HCT116 (cell line): ENCODE data around the gene CKB. TPM values are rescaled to one million over a fixed set of nuclear protein-coding genes. Genes with fewer than 3 reads are reported as not detected.

ENCODE experiments used
- ATAC-seq: fragments of 200-7000 bp; cut with Tn5 transposase; 2 replicates; pipeline ENCODE4 v1.9.1; 2020; ENCODE audit warnings: mild to moderate bottlenecking, moderate library complexity
- BruUV-seq: library from RNA; stranded (reverse); fragments of 400-500 nt; replicated peaks from 2 replicates; lab custom pipeline; 2021; lab: Mats Ljungman, UMichigan
- CTCF ChIA-PET: fragments of 300-600 bp; sonication (Branson Sonifier 250); formaldehyde crosslinking; loops from one replicate; lab custom pipeline; 2021; ENCODE audit warnings: antibody characterized with exemption; lab: Charles Lee
- POLR2A ChIA-PET: fragments of 300-600, 350-600 bp; sonication (Branson Sonifier 250); formaldehyde crosslinking; loops from one replicate; lab custom pipeline; 2021; ENCODE audit warnings: antibody characterized with exemption; lab: Charles Lee
- RAD21 ChIA-PET, 2 experiments: fragments of 300-600 bp; sonication (Branson Sonifier 250); formaldehyde crosslinking; loops; one replicate each; lab custom pipeline; 2023; ENCODE audit warnings: low total read pairs in 2 of 2; ENCODE audit not compliant: uncharacterized antibody in 2 of 2, unreplicated experiment in 2 of 2, low non-redundant PET in 1 of 2; lab: Charles Lee
- DNase-seq: peaks from one replicate; pipeline ENCODE4 v3.0.0-alpha.2; 2010; ENCODE audit warnings: low read depth, low spot score
- H2AFZ ChIP-seq: fragments of 200-600 bp; shearing (Covaris generic), sonication (generic); 2 replicates; pipeline ENCODE4 v1.6.1; 2017; ENCODE audit warnings: low read depth, mixed run types, mixed read lengths, antibody characterized with exemption, low read length; ENCODE audit not compliant: poor library complexity, severe bottlenecking
- H3K27ac ChIP-seq: 2 replicates; pipeline ENCODE4 v1.5.1; 2012; ENCODE audit warnings: low read depth, low read length
- H3K27me3 ChIP-seq: fragments of 200-600 bp; sonication (generic); 2 replicates; pipeline ENCODE4 v1.6.1; 2016; ENCODE audit warnings: mixed run types, low read length, mixed read lengths; ENCODE audit not compliant: insufficient read depth
- H3K36me3 ChIP-seq, 2 experiments: fragments of 200-500 bp in 1 of 2; fragments of 200-600 bp in 1 of 2; sonication (Bioruptor generic) in 1 of 2; sonication (generic) in 1 of 2; 2 replicates each; pipeline versions ENCODE4 v1.5.1 to v1.6.1; 2014 to 2016; ENCODE audit warnings: low read length in 2 of 2, inconsistent platforms in 1 of 2, mixed read lengths in 1 of 2, mixed run types in 1 of 2; ENCODE audit not compliant: insufficient read depth in 2 of 2, control insufficient read depth in 1 of 2
- H3K4me1 ChIP-seq, 2 experiments: fragments of 200-600 bp in 1 of 2; sonication (generic) in 1 of 2; 2 replicates each; pipeline versions ENCODE4 v1.5.1 to v1.6.1; 2012 to 2017; ENCODE audit warnings: low read length in 2 of 2, inconsistent platforms in 1 of 2, mild to moderate bottlenecking in 1 of 2, mixed read lengths in 1 of 2, mixed run types in 1 of 2, moderate library complexity in 1 of 2; ENCODE audit not compliant: insufficient read depth in 2 of 2, control insufficient read depth in 1 of 2
- H3K4me2 ChIP-seq: fragments of 200-600 bp; sonication (generic); 2 replicates; pipeline ENCODE4 v1.6.1; 2017; ENCODE audit warnings: mixed run types, low read length, mixed read lengths
- H3K4me3 ChIP-seq, 2 experiments: fragments of 200-600 bp in 1 of 2; sonication (generic) in 1 of 2; replicated peaks in 1 of 2; 2 replicates each; pipeline ENCODE4 v1.5.1; 2011 to 2016; ENCODE audit warnings: low read length in 2 of 2, control low read depth in 1 of 2, low read depth in 1 of 2, mild to moderate bottlenecking in 1 of 2, mixed read lengths in 1 of 2, mixed run types in 1 of 2
- H3K79me2 ChIP-seq: fragments of 200-600 bp; sonication (generic); 2 replicates; pipeline ENCODE4 v1.6.1; 2017; ENCODE audit warnings: mild to moderate bottlenecking, mixed run types, low read length, moderate library complexity, mixed read lengths; ENCODE audit not compliant: insufficient read depth
- H3K9ac ChIP-seq: fragments of 200-600 bp; sonication (generic); 2 replicates; pipeline ENCODE4 v1.6.1; 2016; ENCODE audit warnings: low read length, mixed read lengths
- H3K9me2 ChIP-seq: fragments of 200-600 bp; sonication (generic), shearing (Covaris generic); 2 replicates; pipeline ENCODE4 v1.6.1; 2017; ENCODE audit warnings: mixed run types, mild to moderate bottlenecking, moderate library complexity; ENCODE audit not compliant: insufficient read depth
- H3K9me3 ChIP-seq, 2 experiments: fragments of 200-500 bp in 1 of 2; fragments of 200-600 bp in 1 of 2; sonication (Bioruptor generic) in 1 of 2; sonication (generic) in 1 of 2; 2 replicates each; pipeline ENCODE4 v1.6.1; 2014 to 2017; ENCODE audit warnings: low read length in 2 of 2, mixed read lengths in 2 of 2, inconsistent platforms in 1 of 2, low read depth in 1 of 2, mild to moderate bottlenecking in 1 of 2, mixed run types in 1 of 2, moderate library complexity in 1 of 2; ENCODE audit not compliant: control insufficient read depth in 1 of 2, insufficient read depth in 1 of 2
- H4K20me1 ChIP-seq: fragments of 200-600 bp; sonication (generic), shearing (Covaris generic); 2 replicates; pipeline ENCODE4 v1.6.1; 2017; ENCODE audit warnings: mixed run types, mild to moderate bottlenecking, moderate library complexity; ENCODE audit not compliant: insufficient read depth
- ATF3 ChIP-seq: IDR thresholded peaks from 2 replicates; pipeline ENCODE4 v1.6.1; 2012
- CBX3 ChIP-seq: IDR thresholded peaks from 2 replicates; pipeline ENCODE4 v1.6.1; 2012; ENCODE audit warnings: low read depth
- EGR1 ChIP-seq: IDR thresholded peaks from 2 replicates; pipeline ENCODE4 v1.6.1; 2012; ENCODE audit warnings: low read depth
- ELF1 ChIP-seq: IDR thresholded peaks from 2 replicates; pipeline ENCODE4 v1.6.1; 2012; ENCODE audit warnings: low read depth, borderline replicate concordance
- EZH2phosphoT487 ChIP-seq: fragments of 200-600 bp; IDR thresholded peaks from 2 replicates; pipeline ENCODE4 v1.6.1; 2018; ENCODE audit warnings: antibody characterized with exemption, borderline replicate concordance
- FOSL1 ChIP-seq: IDR thresholded peaks from 2 replicates; pipeline ENCODE4 v1.6.1; 2012; ENCODE audit warnings: low read depth
- JUND ChIP-seq: IDR thresholded peaks from 2 replicates; pipeline ENCODE4 v1.6.1; 2012
- MAX ChIP-seq: IDR thresholded peaks from 2 replicates; pipeline ENCODE4 v1.6.1; 2012
- POLR2A ChIP-seq: IDR thresholded peaks from 2 replicates; pipeline ENCODE4 v1.7.0; 2011; ENCODE audit warnings: borderline replicate concordance; ENCODE audit not compliant: insufficient read depth, insufficient read length; ENCODE audit errors: extremely low read depth
- RAD21 ChIP-seq: IDR thresholded peaks from 2 replicates; pipeline ENCODE4 v1.6.1; 2012; ENCODE audit warnings: low read depth, mild to moderate bottlenecking
- REST ChIP-seq: IDR thresholded peaks from 2 replicates; pipeline ENCODE4 v1.6.1; 2012; ENCODE audit warnings: low read depth
- SIN3A ChIP-seq: IDR thresholded peaks from 2 replicates; pipeline ENCODE4 v1.6.1; 2012; ENCODE audit warnings: low read depth
- SP1 ChIP-seq: IDR thresholded peaks from 2 replicates; pipeline ENCODE4 v1.6.1; 2012; ENCODE audit warnings: low read depth
- YY1 ChIP-seq: IDR thresholded peaks from 2 replicates; pipeline ENCODE4 v1.6.1; 2011; ENCODE audit warnings: low read length, low read depth, moderate library complexity, mild to moderate bottlenecking; ENCODE audit not compliant: insufficient replicate concordance; ENCODE audit errors: extremely low read depth
- ZBTB33 ChIP-seq: IDR thresholded peaks from 2 replicates; pipeline ENCODE4 v1.6.1; 2011; ENCODE audit warnings: mild to moderate bottlenecking, low read length, moderate library complexity; ENCODE audit not compliant: insufficient replicate concordance; ENCODE audit errors: extremely low read depth
- ZFX ChIP-seq: fragments of 450-650 bp; IDR thresholded peaks from 2 replicates; pipeline ENCODE4 v1.6.1; 2017
- ZNF274 ChIP-seq: fragments of 200-500 bp; sonication (Bioruptor generic); IDR thresholded peaks from 2 replicates; pipeline ENCODE4 v1.6.1; 2014; ENCODE audit warnings: mild to moderate bottlenecking, low read depth, low read length, inconsistent platforms
- intact Hi-C: fragments of 100-400 bp; cut with micrococcal nuclease; formaldehyde crosslinking; loops from 2 replicates; pipeline ENCODE4 v1.10.0; 2022
- total RNA-seq: library from RNA; stranded (reverse); gene quantifications from one replicate; pipeline ENCODE4 v1.2.1, GENCODE V29; 2021; ENCODE audit not compliant: unreplicated experiment

The CKB gene
- total RNA-seq, 1 experiment from 2014 or later = 605 TPM

- TF ChIP-seq ELF1 = no peak
- intact Hi-C loops = no loop called here
- H3K4me3 ChIP-seq = no peak overlapping the region
- no peaks in the 10 kb centered on the region for H4K20me1 ChIP-seq
- H3K27ac ChIP-seq = no peak overlapping the region
- ChIA-PET POLR2A (no interaction called here), CTCF (no interaction called here), RAD21 (no interaction called here)
- peaks cover 16 to 20% of the 10 kb centered on the region in 2 experiments; a peak in 3 of 4 replicates for H3K36me3 ChIP-seq
- H3K9ac ChIP-seq = no peak overlapping the region
- no TSS peak for BruUV-seq
- ATAC-seq (no peak), DNase-seq (no peak)
- no peaks in the 10 kb centered on the region for H3K9me2 ChIP-seq
- no peaks in the 10 kb centered on the region for H3K27me3 ChIP-seq
- H3K4me2 ChIP-seq = no peak overlapping the region
- peaks cover 13% of the 10 kb centered on the region for H3K79me2 ChIP-seq
- H2AFZ ChIP-seq = no peak overlapping the region
- H3K9me3 ChIP-seq = no peaks in the 10 kb centered on the region
- no peaks in the 10 kb centered on the region for H3K4me1 ChIP-seq
These were observed 25.9 kb downstream of the CKB start for GRCh38 chr14:103496776-103497175.

GRCh38 chr14:103495854-103496253 is 26.8 kb downstream of the CKB start:
- no peak overlapping the region for H3K4me3 ChIP-seq
- no peaks in the 10 kb centered on the region for H3K27me3 ChIP-seq
- H3K36me3 ChIP-seq = peaks cover 7 to 17% of the 10 kb centered on the region in 2 experiments; a peak in 2 of 4 replicates
- RAD21 ChIA-PET = no interaction called here
- POLR2A ChIA-PET = no interaction called here
- no peaks in the 10 kb centered on the region for H3K4me1 ChIP-seq
- H3K79me2 ChIP-seq = peaks cover 4% of the 10 kb centered on the region
- CTCF ChIA-PET = no interaction called here
- intact Hi-C loops = no loop called here
- H4K20me1 ChIP-seq = no peaks in the 10 kb centered on the region
- H2AFZ ChIP-seq = no peak overlapping the region
- no peak for DNase-seq
- H3K27ac ChIP-seq = no peak overlapping the region
- BruUV-seq = no TSS peak
- H3K9me3 ChIP-seq = no peaks in the 10 kb centered on the region
- H3K4me2 ChIP-seq = no peak overlapping the region
- no peaks in the 10 kb centered on the region for H3K9me2 ChIP-seq
- H3K9ac ChIP-seq = no peak overlapping the region
- no peak for ATAC-seq
- TF ChIP-seq YY1 = no peak
- TF ChIP-seq CBX3 = no peak
- TF ChIP-seq SIN3A = no peak
- TF ChIP-seq POLR2A = no peak
- no peak for TF ChIP-seq ZNF274
- no peak for TF ChIP-seq JUND
- no peak for TF ChIP-seq ZBTB33
- TF ChIP-seq ELF1 = no peak
- no peak for TF ChIP-seq EZH2phosphoT487
- no peak for TF ChIP-seq REST
- no peak for TF ChIP-seq EGR1
- no peak for TF ChIP-seq RAD21
- TF ChIP-seq FOSL1 = no peak
- TF ChIP-seq MAX = no peak
- TF ChIP-seq ZFX = no peak
- no peak for TF ChIP-seq ATF3
- TF ChIP-seq SP1 = no peak
